GM20000 (cell line): ENCODE results near the gene DAGLA.
"Not testable (repeated sequence)": the region's sequence is repeated elsewhere in the genome, so short reads cannot be mapped to it uniquely, and the experiment has no call there.

ENCODE experiments used
- DNase-seq: peaks from one replicate; pipeline ENCODE4 v3.0.0; 2012; ENCODE audit warnings: low spot score
- TF ChIP-seq, protein P1 (sequence below): IDR thresholded peaks from 2 replicates; pipeline ENCODE4 v1.5.1; 2012; ENCODE audit warnings: mild to moderate bottlenecking, control low read depth; ENCODE audit errors: extremely low read depth, missing control alignments

The DAGLA gene

DNA sequence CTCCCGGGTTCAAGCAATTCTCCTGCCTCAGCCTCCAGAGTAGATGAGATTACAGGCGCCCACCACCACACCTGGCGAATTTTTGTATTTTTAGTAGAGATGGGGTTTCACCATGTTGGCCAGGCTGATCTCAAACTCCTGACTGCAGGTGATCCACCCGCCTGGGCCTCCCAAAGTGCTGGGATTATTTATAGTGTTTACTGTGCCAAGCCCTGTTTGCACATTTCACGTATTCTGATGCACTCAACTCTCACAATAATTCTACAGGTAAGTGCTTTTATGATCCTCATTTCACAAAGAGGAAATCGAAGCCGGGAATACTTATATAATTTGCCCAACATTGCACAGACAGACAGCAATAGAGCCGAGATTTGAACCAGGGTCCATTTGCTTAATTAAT, 38.0 kb upstream of the DAGLA start:
- no peak for DNase-seq
- TF ChIP-seq, protein P1, sequence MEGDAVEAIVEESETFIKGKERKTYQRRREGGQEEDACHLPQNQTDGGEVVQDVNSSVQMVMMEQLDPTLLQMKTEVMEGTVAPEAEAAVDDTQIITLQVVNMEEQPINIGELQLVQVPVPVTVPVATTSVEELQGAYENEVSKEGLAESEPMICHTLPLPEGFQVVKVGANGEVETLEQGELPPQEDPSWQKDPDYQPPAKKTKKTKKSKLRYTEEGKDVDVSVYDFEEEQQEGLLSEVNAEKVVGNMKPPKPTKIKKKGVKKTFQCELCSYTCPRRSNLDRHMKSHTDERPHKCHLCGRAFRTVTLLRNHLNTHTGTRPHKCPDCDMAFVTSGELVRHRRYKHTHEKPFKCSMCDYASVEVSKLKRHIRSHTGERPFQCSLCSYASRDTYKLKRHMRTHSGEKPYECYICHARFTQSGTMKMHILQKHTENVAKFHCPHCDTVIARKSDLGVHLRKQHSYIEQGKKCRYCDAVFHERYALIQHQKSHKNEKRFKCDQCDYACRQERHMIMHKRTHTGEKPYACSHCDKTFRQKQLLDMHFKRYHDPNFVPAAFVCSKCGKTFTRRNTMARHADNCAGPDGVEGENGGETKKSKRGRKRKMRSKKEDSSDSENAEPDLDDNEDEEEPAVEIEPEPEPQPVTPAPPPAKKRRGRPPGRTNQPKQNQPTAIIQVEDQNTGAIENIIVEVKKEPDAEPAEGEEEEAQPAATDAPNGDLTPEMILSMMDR, result no peak

DNA sequence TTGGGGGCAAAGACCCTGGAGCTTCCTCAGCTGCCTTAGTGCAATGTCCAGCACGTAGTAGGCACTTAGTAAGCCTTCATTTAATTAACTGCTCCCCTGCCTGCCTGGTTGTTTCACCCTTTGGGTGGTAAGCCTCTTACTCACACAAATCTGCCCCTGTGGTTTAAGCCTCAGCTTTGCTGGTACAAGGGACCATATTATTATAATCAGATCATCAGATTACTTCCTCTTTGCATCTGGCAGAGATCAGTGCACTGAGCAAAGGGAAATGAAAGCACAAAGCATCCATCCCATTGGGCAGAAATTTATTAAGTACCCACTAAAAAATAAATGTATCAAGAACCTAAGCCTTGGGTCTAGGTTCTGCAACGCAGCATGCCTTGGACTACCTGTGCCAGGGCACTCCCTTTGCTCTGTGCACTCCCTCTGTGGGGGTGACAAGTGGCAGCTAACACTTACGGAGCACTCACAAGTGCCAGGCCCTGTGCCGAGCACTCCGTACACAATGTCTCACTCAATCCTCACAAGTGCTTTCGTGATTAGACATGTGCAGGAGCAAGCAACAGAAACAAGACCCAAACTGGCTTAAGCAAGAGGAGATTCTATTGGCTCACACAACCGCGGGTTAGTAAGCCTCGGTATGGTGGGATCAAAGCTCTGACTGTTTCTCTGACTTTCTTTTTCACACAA, 34.9 kb upstream of the DAGLA start:
- no peak for DNase-seq

DNA sequence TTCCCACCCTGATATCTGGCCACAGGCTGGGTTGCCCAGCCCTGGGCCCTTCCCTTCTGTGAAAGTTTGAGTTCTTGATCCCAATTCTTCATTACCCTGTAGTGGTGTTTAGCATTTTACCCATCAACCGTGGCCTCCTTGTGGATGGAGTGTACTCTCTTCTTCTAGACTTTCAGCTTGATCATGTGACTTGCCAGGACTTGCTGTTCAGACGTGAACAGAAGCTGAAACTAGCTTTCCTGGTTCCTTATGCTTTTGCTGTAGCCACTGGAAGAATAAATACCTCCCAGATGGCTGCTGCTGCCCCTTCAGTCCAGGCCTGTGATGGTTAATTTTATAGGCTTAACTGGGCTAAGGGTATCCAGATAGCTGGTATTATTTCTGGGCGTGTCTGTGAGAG, 32.7 kb upstream of the DAGLA start:
- DNase-seq, result no peak
- TF ChIP-seq, protein P1, result no peak

More for the DNA sequence above, 34.9 kb upstream of the DAGLA start:
- TF ChIP-seq, protein P1, result no peak

DNA sequence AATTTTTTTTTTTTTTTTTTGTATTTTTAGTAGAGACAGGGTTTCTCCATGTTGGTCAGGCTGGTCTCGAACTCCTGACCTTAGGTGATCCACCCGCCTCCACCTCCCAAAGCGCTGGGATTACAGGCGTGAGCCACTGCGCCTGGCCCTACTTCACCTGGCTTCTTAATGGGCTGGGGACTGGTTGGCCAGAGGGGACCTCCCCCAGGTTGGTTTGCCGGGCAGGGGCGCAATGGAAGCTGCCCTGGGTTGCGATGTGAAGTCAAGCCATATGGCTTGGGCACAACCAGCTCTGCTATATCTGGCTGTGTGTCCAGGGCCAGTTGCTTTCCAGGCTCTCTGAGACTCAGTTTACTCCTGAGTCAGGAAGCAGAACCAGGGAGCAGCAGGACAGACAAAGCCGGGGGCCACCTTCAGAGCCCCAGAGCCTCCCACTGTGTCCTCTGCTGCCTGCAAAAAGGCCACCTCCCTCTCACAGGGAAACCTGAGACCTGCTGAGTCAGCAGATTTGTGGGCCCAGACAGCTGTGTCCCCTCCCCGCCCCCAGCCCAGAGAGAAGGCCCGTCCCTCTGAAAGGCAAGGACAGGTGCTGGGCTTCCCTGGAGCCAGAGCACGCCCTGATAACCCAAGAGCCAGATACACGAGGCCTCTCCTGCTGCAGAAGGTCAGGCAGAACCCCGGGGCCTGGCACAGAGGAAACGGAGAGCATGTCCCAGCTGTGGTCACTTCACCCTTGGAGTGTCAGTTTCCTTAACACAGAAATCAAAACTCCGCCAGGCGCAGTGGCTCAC, 29.2 kb upstream of the DAGLA start:
- TF ChIP-seq, protein P1, result no peak
- DNase-seq, result no peak

DNA sequence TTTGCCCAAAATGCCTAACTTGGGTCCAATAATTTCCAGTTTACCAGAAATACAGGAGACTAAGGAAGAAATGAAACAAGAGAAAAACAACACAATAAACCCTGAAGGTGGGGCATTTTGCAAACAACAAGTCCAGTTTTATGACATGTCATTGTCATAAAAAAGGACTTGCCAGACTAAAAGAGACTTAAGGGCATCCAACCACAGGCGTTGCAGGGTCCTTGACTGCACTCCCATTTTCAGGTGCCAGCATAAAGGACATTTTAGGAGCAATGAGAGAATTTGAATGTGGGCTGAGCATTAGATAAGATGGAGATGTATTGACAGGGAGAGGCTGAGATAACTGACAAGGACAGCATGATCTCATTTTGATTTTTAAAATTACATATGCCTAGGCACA, 28.1 kb upstream of the DAGLA start:
- TF ChIP-seq, protein P1, result no peak

DNA sequence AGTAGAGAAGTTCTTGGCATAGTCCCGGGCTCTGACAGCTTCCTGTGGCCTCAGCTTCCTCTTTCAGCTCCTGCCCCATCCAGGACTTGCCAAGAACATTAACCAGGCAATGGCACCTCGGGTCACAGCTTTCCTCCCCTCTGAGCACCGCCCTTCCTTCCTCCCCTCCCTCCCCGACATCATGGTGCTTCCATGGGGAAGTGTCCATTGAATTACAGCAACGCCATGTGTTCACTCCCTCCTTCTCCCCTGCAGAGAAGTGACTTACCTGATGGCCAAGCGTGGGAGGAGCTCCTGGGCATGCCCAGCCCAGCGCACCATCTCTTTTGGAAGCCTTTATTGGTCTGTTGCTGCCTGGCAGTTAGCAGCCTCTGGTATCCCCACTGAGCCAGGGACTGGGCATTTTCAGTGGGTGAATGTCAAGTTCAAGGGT, 25.8 kb upstream of the DAGLA start:
- TF ChIP-seq, protein P1, result no peak
- no peak for DNase-seq

More for the DNA sequence above, 28.1 kb upstream of the DAGLA start:
- no peak for DNase-seq

DNA sequence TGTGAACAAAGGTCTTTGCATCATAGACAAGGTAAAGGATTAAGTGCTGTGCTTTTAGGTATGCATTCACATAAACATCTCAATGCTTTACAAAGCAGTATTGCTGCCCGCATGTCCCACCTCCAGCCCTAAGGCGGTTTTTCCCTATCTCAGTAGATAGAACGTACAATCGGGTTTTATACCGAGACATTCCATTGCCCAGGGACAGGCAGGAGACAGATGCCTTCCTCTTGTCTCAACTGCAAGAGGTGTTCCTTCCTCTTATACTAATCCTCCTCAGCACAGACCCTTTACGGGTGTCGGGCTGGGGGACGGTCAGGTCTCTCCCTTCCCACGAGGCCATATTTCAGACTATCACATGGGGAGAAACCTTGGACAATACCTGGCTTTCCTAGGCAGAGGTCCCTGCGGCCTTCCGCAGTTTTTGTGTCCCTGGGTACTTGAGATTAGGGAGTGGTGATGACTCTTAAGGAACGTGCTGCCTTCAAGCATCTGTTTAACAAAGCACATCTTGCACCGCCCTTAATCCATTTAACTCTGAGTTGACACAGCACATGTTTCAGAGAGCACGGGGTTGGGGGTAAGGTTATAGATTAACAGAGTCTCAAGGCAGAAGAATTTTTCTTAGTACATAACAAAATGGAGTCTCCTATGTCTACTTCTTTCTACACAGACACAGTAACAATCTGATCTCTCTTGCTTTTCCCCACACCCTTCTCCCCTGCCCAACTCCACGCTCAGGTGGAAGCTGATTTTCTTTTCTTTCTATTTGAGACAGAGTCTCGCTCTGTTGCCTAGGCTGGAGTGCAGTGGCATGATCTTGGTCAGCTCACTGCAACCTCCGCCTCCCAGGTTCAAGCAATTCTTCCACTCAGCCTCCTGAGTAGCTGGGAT, 24.7 kb upstream of the DAGLA start:
- DNase-seq, result not testable (repeated sequence)
